HG03196 (cell line): ENCODE data around the gene PLA2G2F.

Source experiments
- ATAC-seq: cut with Tn5 transposase; IDR thresholded peaks from one replicate; pipeline ENCODE4 v1.9.1; 2021; ENCODE audit not compliant: unreplicated experiment

PLA2G2F gene

DNA sequence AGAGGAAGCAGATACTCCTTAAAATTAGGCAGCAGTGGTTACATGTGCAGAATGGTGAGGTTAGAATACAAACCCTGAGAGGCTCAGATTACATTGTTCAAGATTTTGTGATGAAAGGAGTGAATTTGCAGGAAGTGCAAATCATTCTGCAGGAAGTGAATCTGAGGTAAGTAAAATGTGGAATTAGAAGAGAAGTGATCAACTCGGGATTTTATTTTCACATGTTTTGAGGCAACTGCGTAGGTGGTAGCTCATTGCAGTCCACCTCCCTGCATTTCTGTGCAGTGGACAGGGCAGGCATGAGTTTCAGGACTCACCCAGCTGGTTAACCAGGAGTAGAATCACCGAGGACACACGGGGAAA lies 49.3 kb downstream of the PLA2G2F start:
- ATAC-seq = no peak

DNA sequence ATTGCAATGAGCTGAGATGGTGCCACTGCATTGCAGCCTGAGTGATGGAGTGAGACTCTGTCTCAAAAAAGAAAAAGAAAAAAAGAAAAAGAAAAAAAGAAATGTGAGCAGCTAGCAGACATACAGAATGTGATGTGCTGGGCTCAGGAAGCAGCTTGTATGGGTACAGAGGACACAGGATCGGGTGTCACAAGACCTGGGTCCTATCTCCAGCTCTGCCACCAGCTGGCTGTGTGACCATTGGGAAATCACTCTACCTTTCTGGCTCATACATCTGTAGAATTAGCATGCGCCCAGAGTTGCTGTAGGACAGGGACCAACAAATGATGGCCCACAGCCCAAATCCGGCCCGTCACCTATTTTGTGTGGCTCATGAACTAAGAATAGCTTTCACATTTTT lies 50.5 kb downstream of the PLA2G2F start:
- no peak for ATAC-seq

DNA sequence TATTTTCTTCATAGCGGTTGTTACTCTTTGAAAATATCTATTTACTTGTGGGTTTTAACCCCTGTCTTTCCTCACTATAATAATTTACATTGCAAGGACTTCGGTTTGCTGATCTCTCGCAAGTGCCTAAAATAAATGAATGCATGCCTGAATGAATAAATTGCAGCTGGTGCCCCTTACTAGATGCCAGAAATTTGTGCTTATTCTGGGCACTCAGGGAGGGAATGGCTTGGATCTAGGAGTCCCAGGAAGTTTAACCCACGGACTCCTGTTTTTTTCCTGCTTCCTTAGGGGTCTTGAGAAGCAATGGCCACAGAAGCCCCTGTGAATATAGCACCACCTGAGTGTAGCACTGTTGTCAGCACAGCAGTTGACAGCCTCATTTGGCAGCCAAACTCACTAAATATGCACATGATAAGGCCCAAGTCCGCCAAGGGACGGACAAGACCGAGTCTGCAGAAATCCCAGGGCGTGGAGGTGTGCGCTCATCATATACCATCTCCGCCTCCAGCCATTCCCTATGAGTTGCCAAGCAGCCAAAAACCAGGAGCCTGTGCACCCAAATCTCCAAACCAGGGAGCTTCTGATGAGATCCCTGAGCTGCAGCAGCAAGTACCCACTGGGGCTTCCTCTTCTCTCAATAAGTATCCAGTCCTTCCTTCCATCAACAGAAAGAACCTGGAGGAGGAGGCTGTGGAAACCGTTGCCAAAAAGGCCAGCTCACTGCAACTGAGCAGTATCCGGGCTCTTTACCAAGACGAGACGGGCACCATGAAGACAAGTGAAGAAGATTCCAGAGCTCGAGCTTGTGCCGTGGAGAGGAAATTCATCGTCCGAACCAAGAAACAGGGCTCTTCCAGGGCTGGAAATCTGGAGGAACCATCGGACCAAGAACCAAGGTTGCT lies 51.4 kb downstream of the PLA2G2F start:
- no peak for ATAC-seq

DNA sequence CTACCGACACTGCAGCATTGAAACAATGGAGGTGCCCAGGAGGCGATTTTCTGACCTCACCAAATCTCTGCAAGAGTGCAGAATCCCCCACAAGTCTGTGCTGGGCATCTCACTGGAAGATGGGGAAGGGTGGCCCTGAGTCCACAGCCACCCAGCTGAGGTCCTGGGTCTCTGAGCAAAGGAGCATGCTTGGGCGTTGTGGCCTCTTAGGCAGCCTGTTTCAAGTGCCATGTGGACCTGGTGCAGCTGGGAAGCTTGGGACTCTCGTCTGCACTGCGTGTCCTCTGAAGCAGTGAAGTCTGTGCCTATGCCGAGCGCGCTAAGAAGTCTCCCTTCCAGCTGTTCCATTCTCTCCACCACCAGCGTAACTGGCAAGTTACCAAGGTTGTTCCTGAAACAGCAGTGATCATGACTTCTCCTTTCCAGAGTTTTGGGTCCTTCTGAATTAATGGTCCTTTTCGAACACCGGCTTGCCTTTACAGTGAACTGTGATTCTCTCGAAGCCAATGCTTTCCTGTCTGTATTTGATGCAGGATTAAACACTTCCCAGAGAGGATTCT lies 52.2 kb downstream of the PLA2G2F start:
- ATAC-seq = no peak

DNA sequence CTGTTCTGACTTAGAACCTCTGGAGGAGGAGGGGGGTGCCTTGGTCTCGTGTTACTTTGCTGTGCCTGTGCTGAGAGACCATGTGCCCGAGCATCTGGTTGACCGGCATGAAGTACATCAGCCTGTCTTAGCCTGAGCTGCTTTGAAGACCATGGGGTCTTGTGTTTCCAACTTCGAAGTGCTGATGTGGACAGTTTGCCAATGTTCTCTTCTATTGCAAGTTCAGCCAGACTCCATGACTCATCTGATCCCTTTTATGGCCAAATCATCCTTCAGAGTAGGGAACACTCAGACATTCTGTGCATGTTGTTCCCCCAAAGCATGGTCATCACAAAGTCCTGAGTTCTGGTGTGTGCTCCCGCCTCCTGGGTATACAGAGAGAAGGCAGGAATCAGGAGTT lies 53.2 kb downstream of the PLA2G2F start:
- ATAC-seq = no peak

DNA sequence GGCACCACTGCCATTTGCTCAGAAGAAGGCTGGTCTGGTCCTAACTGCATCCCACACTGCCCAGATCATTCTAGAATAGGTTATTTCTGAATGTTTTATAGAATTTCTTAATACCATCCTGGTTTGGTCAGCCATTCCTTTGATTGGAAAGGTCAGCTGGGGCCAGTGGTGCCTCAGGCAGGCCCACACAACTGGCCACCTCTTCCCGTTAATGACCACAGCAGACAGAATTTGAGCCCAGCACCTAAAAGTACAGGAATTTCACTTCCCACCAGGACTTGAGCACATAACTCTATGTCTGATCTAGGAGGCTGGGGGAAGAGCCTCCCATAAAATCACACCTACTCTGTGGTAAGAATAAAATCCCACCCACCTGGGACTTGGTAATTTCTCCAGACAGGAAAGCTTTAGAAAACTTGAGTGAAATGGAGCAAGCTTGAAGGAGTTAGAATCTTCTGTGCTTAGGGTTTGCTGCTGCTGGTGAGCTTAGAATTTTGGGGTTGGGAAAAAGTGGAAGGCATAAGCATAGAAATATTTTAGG lies 53.8 kb downstream of the PLA2G2F start:
- ATAC-seq = no peak

DNA sequence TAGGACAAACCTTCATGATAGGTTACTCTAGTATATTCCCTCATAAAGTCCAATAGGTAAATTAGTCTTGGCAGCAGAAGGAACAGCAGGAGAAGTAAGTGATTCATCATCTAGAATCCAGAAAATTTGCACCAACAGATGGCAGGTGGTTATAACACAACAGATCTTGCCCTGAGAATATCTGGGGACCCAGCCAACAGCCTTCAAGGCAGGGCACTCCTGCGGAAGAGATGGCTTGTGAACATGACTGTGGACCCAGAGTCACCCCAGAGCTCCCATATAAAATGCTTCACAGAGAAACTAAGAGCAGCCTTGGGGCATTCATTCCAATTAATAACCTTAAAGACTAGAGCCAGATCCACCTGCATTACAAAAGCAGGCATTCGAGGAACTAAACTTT lies 55.1 kb downstream of the PLA2G2F start:
- no peak for ATAC-seq

DNA sequence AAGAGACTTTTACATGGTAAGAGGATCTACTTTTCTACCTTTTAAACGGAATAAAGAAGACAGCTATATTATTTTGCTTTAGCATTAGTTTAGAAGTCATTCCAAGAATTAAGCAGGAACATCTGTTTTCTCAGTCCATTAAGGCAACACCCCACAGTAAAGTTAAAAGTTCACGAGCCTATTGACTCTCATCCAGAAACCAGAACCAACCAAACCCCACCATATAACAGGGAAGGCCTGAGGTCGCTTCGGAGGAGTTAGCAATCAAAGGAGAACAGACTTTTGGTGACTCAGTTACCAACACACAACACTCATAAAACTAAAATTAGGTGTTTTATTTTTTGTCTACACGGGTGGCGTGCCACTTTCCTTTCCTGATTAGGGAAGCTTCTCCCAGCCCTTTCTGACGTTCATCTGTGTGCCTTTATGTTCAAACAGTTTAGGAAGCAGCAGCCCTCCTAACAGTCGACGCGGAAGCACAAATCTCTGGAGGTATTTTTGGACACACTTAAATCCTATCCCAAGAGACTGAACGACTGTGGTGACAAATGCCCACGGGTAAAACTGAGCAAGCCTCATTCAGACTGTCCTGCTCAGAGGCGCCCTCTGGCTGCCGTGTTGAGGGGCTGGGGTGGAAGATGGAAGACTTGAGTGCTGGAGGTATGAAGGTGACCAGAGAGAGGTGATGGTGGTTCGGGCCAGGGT lies 55.8 kb downstream of the PLA2G2F start:
- no peak for ATAC-seq

DNA sequence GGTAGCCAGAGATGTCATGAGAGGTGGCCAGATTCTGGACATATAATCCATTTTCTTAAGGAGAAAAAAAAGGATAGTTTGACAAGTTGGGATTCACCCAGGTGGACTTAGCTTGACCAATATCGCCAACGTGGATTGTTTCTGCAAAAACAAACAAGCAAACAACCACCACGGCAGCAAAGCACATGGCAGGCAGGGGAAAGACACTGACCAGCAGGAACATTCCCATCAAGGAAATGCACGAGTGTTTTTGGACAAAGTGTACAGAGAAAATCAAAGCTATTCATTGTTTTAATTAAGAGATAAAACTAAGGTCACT lies 56.3 kb downstream of the PLA2G2F start:
- ATAC-seq = no peak

DNA sequence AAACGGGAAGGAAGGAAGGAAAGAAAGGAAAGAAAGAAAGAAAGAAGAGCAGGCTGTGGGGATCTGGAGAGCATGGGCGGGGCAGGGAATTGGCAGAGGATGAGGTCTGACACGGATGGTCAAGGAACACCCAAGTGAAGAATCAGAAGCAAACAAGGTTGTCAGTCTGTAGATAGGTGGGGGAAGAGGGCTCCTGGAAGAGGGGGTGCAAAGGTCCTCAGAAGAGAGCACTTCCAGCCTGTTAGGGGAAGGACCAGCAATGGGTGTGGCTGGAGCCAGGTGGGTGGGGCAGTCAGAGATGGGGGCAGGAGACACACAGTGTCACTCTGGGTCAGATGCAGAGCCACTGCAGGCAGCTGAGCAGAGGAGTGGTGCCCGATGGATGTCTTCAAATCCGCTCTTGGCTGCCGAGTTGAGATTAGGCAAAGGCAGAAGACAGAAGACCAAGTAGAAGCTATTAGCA lies 58.2 kb downstream of the PLA2G2F start:
- ATAC-seq = no peak

DNA sequence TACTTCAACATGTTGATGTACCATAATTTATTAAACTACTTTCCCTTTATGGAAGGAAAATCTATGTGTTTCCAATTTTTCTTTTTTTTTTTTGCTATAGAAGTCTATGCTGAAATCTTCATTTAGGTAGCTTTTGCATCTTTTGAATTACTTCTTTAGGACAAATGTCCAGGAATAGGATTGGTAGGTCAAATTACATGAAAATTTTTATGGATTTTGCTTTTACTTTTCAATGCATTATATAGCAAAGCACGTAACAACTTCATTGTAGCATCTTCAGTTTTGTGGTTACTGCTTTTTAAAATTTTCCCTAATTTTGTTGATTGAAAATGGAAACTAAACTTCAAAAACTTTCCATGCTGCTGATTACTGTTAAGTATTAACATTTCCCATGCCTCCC lies 59.2 kb downstream of the PLA2G2F start:
- no peak for ATAC-seq

DNA sequence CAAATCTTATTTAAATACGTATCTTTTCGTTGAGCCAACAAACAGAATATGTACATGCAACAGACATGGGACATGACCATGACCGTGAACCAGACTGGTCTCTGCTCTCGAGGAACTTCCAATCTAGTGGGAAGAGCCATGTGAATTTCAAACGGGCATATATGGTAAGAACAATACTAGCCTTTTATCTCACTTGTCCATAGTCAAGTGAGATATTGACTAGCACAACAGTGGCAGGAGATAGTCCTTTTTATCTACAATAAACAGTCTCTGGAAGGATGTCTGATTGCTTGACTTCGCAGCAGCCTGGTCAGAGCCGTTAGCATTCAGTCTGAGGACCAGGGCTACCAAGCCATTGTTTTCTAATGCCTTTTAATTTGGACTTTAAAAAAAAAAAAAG lies 59.8 kb downstream of the PLA2G2F start:
- no peak for ATAC-seq

DNA sequence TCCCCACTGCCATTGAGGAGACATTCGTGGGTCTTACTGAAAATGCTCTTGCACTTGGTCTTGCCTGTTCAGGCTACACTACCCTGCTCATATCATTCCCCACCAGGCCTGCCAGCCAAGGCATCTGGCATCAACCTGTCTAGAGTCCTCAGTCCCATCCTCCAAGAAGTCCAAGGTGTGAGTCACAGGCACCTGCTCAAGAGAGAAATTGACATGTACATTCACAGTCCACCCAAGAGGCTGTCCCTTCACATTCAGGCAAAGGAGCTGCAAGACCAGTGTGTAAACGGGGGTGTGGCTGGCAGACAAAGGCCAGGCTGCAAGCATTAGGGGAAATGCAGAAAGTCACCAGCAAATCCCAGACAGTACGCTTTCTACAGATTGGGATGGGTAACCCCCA lies 60.3 kb downstream of the PLA2G2F start:
- no peak for ATAC-seq

DNA sequence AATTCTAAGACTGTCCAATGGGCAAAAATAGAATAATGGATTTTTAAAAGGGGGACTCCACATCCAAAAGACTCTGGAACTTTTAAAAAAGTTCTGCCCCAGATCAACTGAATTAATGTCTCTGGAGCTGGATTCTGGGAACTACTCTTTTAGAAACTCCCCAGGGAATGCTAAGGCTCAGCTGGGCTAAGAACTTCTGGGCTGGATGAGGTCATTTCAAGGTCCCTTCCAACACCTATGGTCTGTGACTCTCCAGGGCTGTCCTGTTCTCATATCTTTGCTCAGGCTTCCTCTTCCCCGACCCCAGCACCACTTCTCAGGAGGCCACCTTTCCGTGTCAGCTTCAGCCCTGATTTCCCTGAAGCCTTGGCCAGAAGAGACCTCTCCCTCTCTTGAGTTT lies 60.7 kb downstream of the PLA2G2F start:
- no peak for ATAC-seq
